HG03571 (cell line): ENCODE data around the gene STX12.
"Not testable (repeated sequence)": the region's sequence is repeated elsewhere in the genome, so short reads cannot be mapped to it uniquely, and the experiment has no call there.

Experiments used
- ATAC-seq: cut with Tn5 transposase; IDR thresholded peaks from one replicate; pipeline ENCODE4 v1.9.1; 2021; ENCODE audit not compliant: unreplicated experiment

Gene STX12

DNA sequence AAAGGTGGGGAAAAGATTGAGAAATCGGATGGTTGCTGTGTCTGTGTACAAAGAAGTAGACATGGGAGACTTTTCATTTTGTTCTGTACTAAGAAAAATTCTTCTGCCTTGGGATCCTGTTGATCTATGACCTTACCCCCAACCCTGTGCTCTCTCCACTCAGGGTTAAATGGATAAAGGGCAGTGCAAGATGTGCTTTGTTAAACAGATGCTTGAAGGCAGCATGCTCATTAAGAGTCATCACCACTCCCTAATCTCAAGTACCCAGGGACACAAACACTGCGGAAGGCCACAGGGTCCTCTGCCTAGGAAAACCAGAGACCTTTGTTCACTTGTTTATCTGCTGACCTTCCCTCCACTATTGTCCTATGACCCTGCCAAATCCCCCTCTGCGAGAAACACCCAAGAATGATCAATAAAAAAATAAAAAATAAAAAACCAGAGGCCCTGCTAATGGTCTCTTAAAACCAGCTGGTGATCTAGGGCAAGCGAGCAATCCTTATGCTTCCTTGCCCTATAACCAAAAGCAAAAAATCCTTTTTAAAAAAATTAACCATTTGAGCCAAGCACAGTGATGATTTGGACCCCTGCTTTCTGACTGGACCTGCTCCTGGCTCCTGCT lies 56.4 kb downstream of the STX12 start:
- ATAC-seq, result not testable (repeated sequence)

GRCh38 chr1:27830621-27831440 lies 57.8 kb downstream of the STX12 start, which contains the start of gene PPP1R8:
Gene PPP1R8 (plus strand): TSS chr1:27830782. CDS start chr1:27830836, 54 bp downstream.
- peak; percentile 82 for ATAC-seq

- no peak for ATAC-seq
Observed at GRCh38 chr1:27831568-27832410, 58.8 kb downstream of the STX12 start.

- no peak for ATAC-seq
Observed at GRCh38 chr1:27832762-27833161, 59.7 kb downstream of the STX12 start.

GRCh38 chr1:27833470-27833869 lies 60.5 kb downstream of the STX12 start:
- ATAC-seq, result no peak

DNA sequence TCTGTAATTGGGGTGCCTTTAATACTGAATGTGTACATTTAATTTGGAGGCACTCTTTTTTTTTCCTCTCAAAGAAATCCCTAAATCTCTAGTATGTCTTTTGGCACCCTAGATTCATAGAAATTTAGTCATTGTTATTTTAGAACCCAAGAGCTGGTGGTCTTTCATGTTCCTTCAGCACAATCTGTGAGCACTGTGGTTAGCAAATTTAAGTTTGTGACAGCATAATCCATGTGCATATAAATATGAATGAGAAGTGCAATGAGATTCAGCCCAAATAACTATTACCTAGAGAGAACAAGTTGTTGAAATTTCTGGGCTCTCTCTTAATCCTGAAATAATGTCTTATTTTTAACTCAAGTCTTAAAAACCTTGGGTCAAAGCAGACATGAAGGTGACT lies 62.0 kb downstream of the STX12 start:
- ATAC-seq, result no peak

DNA sequence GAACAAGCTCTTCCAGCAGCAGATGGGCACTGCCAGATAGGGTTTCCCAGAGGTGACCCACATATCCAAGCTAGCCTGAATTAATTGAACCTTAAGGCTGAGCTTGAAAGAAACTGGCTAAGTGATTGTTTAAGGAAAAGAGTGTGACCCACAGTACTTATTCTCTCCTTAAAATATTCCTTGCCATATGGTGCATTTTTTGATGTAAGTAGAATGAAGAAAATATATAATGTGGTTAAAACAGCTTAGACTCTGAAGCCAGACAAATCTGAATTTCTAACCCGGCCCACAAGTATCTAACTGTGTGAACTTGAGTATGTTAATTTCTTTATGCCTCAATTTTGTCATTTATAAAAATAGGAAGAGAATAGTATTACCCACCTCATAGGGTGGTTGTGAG lies 62.5 kb downstream of the STX12 start:
- no peak for ATAC-seq

- no peak for ATAC-seq
Observed at GRCh38 chr1:27849951-27850350, 76.9 kb downstream of the STX12 start.

DNA sequence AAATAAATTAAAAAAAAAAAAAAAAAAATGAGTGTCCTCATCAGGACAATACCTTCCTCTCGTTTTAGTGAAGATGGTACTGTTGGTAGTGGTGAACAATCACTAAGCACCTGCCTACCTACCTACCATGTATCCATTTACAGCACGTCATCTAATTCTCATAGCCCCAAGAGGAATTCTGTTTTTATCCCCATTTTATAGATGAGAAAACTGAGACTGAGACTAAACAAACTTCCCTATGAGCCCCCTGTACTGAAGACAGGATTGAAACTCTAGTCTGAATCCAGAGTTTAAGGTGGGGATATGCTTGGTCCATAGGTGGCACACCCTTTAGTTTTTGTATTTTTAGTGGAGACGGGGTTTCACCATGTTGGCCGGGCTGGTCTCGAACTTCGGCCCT lies 82.1 kb downstream of the STX12 start:
- no peak for ATAC-seq

DNA sequence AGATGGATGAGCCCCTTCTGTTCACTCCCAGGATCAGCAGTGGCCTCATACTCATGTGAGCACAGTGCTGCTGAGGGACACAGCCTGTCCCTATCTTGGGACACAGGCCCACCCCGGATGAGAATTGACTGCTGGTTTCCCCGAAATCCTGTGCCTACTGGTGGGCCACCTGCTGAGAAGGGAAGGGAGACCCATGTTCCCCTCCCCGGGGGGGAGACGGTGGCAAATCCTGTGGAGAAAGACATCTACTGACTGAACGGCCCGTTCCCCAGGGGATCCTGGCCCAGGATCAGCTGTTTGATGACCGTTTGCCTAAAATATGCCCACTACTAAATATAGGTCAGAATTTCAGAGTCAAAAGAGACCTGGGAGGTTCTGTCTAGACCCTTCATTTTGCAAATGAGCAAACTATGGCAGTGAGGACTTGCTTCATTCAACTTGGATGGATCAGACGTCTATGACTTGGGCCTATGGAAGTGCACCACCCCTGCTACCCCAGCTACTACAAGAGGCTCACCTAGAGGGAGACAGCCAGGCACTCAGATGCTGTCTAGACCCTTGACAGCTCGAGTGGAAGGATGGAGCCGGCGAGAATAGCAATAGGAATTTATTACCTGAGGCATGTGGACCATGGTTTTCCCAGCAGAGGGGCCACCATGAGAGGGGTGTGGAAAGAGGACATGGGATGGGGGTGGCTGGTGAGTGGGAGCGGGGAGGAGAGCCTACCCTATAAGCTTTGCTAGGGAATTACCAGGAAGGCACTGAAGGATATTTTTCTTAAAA lies 83.7 kb downstream of the STX12 start:
- ATAC-seq, result no peak

DNA sequence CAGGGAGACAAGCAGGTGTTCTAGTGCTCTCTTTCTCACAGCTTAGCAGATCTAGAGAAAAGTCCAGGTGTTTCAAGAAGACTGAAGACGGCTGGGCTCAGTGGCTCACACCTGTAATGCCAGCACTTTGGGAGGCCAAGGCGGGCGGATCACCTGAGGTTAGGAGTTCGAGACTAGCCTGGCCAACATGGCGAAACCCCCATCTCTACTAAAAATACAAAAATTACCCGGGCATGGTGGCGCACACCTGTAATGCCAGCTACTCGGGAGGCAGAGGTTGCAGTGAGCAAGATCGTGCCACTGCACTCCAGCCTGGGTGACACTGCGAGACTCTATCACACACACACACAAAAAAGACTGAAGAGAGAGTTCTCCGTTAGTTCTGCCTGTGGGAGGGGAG lies 84.5 kb downstream of the STX12 start:
- not testable (repeated sequence) for ATAC-seq

DNA sequence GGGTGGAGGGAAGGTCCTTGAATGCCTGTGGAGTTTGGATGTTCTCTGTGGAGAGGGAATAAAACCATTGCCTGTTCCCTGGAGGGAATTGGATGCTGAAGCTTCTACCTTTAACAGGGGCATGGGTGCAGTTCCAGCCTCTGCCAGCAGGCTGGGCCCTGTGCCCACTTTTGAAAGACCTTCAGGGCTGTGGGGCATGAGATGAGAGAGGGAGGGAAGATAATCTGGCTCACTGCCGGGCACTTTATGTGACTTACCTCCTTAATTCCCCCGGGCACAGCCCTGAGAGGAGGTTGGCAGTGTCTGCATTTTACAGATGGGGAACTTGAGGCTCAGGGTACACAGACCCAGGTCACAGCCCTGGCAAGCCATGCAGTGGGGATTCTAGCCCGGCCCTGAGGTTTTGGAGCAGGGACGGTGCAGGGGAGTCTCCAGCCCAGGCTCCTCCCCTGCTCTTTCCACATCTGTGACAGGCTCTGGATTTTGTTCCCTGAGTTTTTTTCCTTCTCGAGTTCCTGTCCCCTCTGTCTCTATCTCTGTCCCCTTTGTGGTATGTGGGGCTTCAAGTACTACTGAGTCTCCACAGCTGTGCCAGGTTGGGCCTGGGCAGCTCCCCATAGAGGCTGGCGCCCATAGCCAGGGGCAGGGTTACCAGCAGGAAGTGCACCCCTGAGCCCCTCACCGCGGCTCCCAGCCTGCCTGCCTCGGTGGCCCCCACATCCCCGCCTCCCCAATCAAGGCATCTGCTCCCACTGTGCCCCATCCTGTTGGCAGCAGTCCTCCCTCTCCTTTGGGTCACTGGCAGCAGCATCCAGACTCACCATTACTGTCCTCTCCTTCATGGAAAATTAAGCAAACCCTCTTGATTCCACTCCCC lies 85.3 kb downstream of the STX12 start:
- peak; percentile 66 for ATAC-seq

DNA sequence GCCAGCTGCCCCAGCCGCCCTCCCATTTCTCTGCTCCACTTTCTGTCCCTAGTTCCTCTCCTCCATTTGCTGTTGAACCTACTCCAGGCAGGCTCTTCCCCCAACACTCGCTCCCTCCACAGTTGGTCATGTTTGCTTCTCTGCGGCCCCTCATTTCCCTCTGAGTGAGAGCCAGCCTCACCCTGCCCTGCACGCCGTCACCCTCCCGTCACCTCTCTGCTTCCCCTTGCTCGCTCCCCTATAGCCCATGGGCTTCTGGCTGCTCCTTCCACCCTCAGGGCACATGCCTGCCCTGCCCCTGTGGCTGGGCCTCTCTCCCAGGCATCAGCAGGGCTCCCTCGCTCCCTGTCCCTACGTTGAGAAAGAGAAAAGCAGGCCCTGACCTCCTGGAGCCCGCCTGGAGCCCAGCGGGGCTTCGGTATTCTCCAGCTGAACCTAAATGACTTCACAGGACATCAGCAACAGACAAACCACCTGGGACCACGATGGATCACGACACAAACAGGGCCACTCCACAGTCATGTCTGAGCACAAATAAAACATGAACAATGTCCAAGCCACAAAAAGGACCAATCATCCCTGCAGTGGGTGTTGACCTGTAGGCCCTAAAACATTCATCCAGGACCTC lies 86.0 kb downstream of the STX12 start:
- no peak for ATAC-seq

DNA sequence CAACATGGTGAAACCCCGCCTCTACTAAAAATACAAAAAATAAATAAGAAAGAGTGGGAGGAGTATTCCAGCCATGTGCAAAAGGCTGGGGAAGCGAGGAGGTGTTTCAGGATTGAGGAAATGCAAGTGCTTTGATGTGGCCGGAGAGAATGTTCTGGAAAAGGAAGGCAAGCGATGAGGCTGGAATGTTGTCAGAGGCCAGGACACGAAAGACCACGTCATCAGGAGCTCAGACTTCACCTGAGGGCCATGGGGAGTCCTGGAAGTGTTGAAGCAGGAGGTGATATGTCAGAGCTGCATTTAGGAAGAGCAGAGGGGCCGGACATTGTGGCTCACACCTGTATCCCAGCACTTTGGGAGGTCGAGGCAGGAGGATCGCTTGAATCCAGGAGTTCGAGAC lies 88.4 kb downstream of the STX12 start:
- no peak for ATAC-seq

GRCh38 chr1:27862004-27862403 lies 89.0 kb downstream of the STX12 start:
- no peak for ATAC-seq

DNA sequence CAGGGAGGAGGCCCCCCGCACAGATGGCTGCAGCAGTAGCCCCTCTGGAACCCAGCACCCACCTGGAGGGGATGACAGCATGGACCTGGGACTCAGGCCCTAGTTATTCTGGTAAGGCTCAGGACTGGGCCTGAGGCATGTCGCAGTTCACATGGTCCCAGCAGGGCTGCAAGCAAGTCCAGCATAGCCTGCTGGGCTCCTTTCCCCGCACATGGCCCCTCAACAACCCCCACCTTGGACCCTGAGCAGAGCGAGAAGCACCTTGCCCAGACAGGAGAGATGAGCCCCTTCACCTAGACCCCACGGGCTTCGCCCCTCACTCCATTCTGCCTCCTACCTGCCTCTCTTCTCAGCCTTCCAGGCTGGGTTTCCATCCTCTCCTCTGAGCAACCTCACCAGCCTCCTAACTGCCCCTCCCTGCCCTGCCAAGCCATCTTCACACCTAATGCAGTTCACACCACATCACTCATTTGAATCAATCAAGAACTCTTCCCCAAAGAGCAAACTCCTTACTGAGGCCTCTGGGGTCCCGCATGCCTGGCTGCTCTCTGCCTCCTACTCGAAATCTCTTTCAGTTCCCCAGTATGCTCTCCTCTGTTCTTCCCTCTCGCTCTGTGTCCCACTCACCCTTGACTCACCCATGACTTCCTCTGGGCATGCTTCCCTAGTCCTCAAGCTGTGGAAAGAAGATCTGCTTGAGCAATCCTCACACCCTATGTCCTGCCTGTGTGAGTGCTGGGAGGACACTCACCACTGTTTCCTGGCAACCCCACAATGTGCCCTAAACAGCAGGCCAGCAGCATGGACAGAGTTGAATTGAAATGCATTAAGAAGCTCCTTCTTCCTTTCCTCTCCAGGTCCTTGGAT lies 89.9 kb downstream of the STX12 start:
- ATAC-seq, result no peak

DNA sequence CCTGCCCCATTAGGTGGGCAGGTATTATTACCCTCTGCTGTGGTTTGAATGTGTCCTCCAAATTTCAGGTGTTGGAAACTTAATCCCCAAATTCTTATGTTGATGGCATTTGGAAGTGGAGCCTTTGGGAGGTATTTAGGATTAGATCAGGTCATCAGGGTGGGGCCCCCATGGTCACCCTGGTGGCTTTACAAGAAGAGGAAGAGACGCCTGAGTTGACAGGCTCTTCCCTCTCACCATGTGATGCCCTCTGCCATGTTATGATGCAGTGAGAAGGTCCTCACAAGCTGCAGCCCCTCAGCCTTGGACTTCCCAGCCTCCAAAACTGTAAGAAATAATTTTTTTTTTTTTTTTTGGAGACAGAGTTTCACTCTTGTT lies 90.5 kb downstream of the STX12 start:
- no peak for ATAC-seq

DNA sequence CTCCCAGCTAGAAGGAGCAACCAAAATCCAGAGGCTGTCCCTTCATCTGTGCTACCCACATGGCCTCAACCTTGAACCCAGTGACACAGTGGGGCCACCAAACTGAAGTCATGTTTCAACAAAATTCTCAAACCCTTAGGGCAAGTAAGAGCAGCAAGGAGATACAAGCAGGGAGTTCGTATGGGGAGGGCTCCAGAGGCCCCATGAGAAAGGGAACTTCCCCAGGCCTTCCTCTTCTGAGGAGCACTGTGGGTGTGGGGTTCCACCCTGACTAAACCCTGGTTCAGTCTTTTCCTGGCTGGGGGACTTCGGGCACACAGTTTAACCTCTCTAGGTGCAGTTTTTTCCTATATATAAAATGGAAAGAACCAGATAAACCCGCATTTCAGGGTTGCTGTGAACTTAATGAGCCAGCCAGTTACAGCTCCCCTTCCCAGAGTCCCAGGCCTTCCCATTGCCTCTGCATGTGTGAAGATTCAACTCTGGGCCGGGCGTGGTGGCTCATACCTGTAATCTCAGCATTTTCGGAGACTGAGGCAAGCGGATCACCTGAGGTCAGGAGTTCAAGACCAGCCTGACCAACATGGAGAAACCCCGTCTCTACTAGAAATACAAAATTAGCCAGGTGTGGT lies 91.4 kb downstream of the STX12 start:
- ATAC-seq, result no peak
